Measurements from ENCODE around the gene KLHL35.
A peak's percentile ranks its signal among the peaks of the same experiment; 100 is the strongest.

The KLHL35 gene, protein sequence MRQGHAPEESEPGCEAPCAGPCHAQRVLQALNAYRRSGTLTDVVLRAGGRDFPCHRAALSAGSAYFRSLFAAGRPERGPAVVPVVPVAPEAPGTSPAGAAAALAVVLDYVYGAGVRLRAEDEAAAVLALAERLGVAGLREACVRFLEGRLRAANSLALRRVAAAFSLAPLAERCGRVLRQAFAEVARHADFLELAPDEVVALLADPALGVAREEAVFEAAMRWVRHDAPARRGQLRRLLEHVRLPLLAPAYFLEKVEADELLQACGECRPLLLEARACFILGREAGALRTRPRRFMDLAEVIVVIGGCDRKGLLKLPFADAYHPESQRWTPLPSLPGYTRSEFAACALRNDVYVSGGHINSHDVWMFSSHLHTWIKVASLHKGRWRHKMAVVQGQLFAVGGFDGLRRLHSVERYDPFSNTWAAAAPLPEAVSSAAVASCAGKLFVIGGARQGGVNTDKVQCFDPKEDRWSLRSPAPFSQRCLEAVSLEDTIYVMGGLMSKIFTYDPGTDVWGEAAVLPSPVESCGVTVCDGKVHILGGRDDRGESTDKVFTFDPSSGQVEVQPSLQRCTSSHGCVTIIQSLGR

DNA sequence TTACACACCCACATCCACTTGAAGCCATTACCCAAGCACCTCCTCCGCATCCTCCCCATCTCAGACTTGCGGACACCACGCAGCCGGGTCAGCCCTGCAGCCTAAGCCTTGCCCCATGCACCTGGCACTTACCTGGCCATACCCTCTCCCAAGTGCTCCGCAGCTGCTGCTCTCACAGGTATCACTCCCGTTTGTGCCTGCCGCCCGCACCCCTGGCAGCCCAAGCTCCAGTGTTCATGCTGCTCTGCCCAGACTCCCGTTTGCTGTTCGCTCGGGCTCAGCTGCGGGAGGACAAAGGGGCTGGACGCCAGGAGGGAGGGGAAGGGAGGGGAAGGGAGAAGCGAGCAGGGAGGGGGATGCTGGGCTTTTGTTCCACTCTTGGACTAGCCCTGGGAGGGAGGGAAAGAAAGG lies at the start of gene KLHL35:
Gene KLHL35, minus strand, starts transcription at position 293 of the 411 bp plus-strand sequence. CDS start 2,574 bp downstream, outside the sequence.
- DNase-seq, result no peak

DNA sequence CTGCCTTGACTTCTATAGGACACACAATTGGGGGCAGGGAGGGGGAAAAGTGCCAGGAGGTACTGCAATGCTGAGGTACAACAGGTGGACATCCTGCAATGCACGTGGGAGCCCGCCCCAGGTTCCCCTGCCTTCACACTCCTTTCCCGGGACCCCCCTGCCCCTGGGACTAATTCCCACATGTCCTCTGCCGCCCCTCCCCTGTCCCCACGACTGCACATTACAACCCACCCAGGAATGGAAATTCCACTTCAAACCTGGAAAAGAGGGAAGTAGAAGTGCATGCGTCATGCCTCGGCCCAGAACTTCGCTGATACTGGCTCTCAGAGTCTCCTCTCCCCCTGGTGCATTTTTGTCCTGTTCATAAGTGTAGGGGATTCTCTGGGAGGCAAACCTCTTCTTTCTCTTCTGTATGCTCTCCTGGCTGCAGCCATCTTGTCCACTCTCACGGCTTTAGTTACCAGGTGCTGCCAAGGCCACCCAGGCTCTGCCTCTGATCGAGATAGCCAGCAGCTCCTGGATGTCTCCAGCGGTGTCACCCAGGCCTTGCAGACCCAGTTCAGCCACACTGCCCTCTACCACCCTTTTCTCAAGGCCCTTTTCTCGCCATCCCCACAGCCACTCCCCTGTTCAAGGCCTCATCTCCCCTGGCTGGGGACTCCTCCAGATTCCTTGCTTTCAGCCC lies 49.1 kb upstream of the KLHL35 start:
- DNase-seq, result no peak

DNA sequence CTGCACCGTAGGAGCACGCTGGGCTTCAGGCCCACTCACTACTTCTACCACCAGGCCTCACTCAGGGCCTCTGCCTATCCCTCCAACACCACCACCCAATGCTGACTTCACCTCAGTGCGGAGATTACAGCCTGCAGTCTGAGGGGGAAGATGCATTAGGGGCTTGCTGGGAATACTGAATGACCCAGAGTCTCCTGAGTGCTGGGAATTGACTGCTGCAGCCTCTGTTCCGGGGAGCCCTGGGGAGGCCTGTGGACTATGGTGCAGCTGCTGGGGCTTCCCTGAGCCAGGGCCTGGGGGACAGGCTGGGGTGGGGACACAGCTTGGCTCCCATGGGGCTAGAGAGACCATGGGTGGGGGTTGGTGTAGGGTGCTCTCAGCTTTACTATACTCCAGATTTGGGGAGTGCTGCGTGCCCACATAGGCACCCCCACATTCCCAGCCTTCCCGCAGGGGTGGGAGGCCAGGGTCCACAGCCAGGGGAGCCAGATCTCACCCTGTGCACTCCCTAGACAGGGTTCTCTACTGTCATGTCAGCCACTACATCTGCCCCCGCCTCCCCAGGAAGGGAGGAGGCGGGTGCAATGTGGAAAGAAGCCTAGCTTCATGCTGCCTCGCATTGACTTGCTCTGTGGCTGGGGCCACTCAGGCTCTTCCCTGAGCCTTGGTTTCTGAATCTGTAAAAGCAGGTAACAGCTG lies 48.4 kb upstream of the KLHL35 start:
- DNase-seq, result no peak

DNA sequence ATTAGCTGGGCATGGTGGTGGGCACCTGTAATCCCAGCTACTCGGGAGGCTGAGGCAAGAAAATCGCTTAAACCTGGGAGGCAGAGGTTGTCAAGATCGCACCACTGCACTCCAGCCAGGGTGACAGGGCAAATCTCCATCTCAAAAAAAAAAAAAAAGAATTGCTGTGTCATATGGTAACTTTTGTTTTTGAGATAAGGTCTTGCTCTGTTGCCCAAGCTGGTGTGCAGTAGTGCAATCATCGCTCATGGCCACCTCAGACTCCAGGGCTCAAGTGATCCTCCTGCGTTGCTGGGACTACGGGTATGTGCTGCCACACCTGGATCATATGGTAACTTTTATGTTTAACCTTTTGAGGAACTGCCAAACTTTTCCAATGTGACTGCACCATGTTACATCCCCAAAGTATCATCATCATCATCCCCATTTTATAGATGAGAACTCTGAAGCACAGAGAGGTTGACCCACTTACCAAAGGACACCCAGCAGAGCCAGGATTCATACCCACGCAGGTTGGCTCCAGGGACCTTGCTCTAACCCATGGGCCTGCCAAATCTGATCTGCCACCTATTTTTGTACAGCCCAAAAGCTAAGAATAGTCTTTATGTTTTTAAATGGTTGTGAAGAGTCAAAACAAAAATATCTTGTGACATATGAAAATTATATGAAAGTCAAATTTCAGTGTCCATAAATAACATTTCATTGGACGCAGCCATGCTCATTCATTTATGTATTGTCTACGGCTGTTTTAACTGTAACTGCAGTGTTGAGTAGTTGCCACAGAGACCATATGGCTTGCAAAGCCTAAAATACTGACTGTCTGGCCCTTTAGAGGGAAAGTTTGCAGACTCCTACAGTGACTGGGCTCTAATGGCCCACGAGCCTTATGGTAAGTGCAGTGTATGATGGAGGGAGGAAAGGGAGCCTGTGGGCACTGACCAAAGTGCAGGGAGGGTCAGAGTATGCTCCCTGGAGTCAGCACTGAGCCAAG lies 47.5 kb upstream of the KLHL35 start:
- DNase-seq, result no peak

DNA sequence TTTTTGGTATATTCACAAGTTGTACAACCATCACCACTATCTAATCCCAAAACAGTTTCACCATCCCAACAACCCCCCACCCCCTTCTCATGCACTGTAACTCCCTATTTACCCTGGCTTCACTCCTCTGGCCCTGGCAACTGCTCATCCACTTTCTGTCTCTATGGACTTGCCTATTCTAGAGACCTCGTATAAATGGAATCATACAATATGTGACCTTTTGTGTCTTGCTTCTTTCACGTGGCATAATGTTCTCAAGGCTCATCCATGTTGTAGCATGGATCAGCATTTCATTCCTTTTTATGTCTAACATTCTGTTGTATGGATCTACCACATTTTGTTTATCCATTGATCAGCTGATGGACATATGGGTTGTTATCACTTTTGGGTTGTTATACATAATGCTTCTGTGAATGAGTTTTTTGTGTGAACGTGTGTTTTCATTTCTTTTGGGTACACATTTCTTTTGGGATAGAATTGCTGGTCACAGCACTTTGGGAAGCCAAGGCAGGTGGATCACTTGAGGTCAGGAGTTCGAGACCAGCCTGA lies 46.7 kb upstream of the KLHL35 start:
- no peak for DNase-seq

DNA sequence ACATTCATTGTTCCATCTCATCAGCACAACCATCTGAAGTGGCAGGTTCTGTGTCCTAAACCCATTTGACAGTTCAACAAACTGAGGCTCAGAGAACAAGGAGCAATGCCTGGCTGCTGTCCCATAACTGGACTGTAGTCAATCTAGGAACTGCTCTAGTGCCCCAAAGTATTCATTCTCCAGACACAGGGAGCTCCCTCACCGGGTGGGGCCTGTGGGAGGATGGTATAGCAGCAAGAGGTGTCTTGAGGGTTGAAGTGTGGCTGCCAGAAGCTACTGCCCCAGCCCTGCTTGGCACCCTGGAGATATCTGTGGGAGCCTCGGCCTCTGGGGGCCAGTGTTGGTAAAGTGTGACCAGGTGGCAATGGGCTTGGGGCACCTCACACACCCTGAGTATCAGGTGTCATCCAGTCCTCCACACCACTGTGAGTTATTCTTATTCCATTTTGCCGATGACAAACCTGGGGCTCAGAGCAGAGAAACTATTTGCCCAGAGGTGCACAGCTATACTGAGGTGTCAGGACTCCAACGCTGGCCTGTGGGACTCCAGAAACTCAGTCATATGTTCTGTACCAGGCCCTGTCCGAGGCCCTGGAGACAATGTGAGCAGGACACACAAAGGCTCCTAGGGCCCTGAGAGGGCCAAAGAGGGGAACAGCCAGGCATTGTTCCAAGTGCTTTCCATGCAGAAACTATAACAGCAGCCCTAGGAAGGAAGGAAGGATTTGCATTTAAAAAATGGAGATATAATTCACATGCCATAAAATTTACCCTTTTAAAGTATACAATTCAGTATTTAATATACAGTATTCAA lies 46.0 kb upstream of the KLHL35 start:
- no peak for DNase-seq

DNA sequence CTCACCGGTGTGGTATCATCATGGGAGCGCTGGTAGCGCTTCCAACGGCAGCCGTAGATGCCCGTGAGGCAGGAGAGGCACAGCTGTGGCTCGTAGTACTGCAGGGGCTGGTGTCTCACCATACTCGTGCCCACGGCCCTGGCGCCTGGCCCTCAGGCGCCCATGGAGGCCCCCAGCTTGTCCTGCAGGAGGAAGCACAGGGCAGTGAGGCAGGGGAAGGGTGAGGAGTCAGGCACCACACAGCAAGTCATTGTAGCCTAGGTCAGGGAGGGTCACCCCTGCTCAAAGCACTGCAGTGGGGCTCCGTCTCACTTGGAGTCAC lies 44.6 kb upstream of the KLHL35 start:
- DNase-seq, result peak; percentile 58

DNA sequence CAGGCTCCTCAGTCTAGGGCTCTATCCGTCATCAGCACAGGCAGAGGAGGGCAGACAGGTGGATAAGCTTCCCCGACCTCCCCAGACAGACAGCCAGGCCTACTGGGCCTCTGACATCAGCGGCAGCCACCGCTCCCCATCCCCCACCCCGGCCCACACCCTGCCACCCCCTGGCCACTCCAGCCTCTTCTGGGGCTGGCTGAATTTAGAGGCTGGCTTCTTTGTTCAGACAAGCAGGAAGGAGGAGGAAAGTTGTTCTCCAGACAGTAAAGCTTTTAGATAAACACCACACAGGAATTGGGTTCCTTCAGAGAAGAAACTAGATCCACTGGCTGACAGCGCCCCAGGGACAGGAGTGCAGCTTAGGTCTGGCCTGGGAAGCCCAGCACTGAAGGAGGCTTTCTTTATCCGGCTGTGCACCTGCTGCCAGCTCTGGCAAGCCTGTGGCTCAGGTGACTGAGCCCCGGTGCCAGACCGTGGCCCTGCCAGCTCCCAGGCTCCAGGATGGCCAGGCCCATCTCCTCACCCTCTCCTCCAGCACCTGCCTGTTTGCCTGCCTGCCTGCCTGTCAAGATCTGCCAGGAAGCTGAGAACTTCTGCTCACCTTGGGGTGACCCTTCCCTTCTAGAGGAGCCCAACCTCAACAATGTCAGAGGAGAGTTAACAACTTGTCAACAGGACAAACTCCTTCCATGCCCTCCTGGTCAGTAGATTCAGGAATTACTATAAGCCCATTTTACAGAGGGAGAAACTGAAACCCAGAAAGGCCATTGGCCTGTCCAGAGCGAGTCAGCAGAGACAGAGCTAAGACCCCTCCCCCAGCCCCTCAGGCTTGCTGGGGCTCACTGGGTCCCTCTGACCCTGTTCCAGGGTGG lies 44.0 kb upstream of the KLHL35 start:
- peak; percentile 66 for DNase-seq

DNA sequence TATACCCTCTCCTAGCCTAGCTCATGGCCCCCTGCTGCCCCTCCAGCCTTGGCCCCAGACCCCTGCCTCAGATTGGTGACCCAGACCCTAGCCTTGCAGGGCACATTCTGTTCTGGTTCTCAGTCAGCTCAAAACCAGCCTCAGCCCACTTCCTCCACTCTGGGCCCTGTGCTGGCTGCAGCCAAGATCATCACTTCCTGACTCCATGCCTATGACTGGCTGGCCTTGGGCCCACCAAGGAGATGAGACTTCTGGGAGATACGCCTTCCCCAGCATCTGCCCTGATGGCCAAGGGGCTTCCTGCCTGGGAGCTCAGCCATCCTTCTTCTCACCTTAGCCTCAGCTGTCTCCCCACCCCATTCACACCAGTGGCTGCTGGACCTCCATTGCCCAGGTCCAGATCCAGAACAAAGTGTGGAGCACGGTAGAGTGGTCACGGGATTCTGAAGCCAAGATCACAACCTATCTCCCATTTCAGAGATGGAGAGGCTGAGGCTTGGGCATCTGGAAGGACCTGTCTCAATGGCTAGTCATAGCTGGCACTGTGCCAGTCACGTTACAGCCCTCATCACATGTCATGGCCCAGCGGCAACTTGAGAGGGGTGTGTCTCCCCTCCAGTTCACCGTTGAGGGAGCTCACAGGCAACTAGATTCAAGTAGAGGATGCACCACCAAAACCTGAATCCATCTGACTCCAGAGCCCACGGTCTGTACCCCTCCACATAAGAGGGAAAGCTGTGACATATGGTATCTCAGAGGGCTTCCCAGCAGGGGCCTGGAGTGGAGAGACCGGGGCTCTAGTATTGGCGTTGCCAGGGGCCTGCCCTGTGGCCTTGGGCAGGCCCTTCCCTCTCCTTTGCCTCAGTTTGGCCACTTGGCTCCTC lies 43.0 kb upstream of the KLHL35 start:
- DNase-seq, result peak; percentile 42

DNA sequence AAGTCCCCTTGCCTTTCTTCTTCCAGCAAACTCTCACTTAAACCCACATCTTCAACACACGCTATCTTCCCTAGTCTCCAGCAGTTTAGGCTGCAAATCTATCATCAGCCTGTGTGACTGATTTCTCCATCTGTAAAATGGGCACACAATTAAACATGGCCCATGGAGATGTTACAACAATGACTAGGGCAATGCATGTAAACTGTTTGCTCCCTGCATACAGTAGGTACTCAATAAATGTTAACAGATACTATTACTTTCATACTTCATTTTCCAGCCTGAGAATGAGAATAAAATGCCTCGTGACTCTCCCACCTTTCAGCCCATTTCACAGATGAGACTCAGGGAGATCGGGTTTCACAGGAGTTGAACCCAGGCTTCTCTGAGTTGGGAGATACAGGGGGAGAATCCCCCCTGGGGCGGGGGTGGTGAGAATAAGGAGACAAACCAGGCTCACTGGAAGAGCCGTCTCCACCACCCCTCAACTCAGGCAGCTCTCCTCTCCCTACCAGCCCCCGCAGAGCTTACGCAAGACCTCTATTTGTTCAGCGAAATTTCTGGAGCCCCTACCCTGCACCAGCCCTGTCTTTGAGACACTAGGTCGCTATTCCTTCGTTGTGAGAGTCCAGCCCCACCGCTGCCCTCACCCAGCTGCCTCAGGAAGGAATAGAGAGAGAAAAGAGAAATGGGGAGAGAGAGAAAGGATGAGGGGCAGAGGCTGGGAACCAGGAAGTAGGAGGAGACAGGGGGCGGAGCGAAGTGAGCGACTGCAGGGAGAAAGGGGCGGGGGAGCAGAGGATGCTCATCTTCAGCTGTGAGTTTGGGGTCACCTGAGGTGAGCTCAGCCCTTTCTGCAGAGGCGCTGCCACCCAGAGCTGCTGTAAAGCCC lies 42.1 kb upstream of the KLHL35 start:
- peak; percentile 74 for DNase-seq

DNA sequence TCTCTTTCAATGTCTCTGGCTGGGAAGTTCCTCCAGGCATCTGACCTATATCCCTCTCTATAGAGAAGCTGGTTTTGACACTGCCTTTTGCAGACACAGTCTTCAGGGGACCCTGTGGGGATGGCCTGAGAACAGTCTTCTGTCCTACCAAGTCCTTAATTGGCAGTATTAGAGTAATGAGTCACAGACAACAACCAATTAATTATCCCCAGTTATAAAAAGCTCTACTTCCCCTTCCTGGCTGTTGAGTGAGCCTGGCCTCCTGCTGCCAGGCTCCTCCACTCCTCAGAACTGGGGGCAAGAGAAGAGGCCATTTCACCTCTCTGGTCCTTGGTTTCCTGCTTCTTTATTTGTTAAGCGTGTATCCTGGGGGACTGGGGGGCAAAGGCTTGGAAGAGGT lies 41.2 kb upstream of the KLHL35 start:
- peak; percentile 29 for DNase-seq

DNA sequence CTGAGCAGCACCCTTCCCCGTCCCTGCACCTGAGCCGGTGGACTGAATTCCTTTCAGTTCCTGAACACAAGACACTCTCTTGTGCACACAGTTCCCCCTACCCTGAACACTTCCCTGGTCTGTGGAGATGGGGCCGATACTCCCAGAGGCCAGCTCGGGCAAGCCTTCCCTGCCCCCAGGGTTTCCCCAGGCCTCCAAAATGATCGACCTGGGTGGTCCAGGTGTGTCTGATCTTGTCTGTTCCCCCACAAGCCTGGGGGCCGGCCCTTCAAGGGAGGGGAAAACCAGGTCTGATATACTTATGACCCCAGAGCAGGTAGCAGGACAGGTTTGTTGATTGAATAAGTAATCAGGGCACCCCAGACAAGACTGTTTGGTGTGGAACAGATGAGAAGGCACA lies 40.7 kb upstream of the KLHL35 start:
- no peak for DNase-seq

DNA sequence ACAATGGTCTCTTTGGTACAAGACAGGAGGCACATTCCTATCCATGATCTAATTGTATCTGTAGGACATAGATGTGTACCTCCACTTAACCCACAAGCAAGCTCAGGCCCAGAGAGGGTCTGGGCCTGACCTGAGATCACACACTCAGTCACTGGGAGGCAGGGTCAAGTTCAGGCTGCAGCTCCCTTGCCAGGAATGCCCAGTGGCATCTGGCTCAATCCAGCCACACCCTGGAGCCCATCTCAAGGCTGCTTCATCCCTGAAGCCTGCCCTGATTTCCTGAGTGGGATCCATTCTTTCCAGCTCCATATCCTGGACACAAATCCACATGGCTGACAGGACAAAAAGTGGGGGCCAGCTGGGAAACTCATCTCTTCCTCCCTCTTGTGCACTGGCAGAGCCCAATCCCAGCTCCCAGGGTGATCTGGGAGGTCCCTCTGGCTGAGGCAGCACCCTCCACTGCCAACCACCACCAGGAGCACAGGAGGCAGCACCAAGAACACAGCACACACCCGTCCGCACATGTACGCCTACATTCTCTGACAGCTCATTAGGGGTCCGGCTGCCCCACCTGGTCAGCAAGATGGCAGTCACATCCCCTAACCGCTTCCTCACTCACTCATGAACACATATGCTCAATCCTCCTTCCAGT lies 39.2 kb upstream of the KLHL35 start:
- DNase-seq, result no peak

DNA sequence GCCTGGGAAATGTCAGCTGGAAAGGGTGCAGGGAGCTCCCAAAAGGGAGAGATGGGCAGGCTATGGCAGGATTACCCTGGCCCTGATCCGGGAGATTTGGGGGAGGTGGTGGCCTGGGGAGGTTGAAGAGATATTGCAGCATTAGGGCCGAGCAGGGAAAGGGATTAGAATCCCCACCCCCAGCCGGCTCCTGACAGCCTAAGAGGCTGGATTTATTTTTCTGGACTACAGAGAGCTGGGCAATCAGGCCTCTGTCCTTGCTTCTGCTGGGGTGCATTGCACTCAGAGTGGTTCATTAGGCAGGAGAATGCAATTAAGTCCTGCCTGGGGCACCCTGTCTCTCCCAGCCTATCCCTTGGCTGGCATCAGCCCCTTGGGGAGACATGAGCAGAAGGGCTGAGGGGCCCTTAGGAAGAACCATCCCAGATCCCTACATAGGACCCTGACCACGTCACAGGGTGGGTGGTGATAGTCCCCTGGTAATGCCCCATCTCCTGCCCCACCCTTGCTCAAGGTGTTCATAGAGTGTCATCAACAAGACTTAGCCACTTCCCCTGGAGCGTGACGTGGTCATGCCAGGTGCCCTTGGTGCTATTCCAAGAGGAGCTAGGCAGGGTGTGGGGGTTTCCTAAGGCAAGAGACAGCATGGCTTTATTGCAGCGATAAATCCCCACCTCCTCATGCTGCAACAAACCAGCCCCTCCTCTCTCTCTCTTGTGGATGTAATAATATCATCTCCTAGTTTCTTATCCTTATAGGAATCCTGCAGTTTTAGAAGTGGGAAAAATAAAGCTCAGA lies 38.4 kb upstream of the KLHL35 start:
- DNase-seq, result no peak

DNA sequence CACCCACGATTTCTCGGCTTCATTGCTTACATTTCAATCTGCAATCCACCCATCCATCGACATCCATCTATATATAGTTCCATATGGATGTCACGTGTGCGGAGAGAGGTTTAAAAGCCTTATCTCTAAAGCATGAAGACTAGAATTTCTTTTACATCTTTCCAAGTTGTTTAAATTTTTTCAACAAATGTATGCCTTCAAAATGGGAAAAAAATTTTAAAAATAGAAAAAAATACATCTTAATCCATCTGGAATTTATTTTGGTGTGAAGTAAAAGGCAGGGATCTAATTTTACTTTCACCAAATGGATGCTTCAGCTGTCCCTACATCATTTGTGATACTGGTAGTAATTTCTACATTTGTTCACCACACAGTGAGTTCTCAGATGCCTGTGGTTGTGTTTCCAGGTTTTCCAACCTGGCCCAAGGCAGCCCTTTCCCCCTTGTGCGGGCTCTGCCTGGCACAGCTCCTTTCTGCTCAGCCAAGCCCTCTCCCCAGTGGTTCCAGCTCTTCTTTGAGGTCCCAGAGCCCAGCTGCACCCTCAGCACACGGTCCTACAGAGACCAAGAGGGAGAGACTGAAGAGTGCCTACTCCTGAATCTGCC lies 37.6 kb upstream of the KLHL35 start:
- no peak for DNase-seq

DNA sequence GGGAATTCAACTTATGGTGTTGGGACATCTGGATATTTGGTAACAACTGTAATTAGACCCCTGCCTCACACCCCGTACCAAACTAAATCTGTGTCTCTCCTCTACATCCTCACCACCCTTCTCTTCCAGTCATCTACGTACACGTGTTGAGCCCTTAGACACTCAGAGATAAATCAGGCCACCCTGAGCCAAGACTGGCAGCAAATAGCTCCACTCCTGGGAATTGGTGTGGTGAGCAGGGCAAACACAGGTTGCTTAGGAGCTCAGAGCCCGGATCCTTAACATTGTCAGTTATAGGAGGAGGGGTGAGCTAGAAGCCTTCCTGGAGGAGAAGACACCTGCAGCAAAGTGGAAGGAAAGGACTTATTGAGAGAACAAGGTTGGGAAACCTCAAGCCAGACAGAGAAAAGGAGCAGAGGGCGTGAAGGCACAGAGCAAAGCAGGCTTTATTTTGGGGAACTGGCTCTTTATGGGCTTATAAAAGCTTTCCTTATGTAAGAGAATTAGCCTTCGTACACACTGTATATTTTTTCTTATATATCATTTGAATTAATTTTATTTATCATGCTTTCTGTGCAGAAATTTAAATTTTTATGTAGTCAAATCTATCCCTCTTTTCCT lies 36.9 kb upstream of the KLHL35 start:
- DNase-seq, result no peak

All from RPMI8226 (cell line).